GM23338 (cell line): ENCODE measurements around the gene TMSB15B. TPM values are rescaled to one million over a fixed set of nuclear protein-coding genes. Genes with fewer than 3 reads are reported as not detected.
"Not testable (repeated sequence)": the region's sequence is repeated elsewhere in the genome, so short reads cannot be mapped to it uniquely, and the experiment has no call there.

Experiments
- ATAC-seq: fragments of 200-7000 bp; cut with Tn5 transposase; 3 replicates; pipeline ENCODE4 v1.9.1; 2020
- DNase-seq: peaks from one replicate; pipeline ENCODE4 v3.0.0-alpha.2; 2015; ENCODE audit warnings: low spot score
- H2AFZ ChIP-seq: fragments of 200-600 bp; sonication (generic); 2 replicates; pipeline ENCODE4 v1.8.0; 2016; ENCODE audit warnings: antibody characterized with exemption, mild to moderate bottlenecking, moderate library complexity
- H3F3A ChIP-seq: fragments of 200-600 bp; sonication (generic); replicated peaks from 2 replicates; pipeline ENCODE4 v1.8.0; 2017; ENCODE audit warnings: antibody characterized with exemption, mixed run types, low read depth
- H3K27ac ChIP-seq: fragments of 200-600 bp; sonication (generic); 2 replicates; pipeline ENCODE4 v1.6.1; 2016; ENCODE audit warnings: low read depth
- H3K27me3 ChIP-seq: fragments of 200-600 bp; sonication (generic); 2 replicates; pipeline ENCODE4 v1.8.0; 2016; ENCODE audit warnings: mild to moderate bottlenecking, mixed run types, moderate library complexity; ENCODE audit not compliant: insufficient read depth
- H3K36me3 ChIP-seq: fragments of 200-600 bp; sonication (generic); 2 replicates; pipeline ENCODE4 v1.8.0; 2016; ENCODE audit warnings: mild to moderate bottlenecking; ENCODE audit not compliant: insufficient read depth
- H3K4me1 ChIP-seq: fragments of 200-600 bp; sonication (generic); 2 replicates; pipeline ENCODE4 v1.8.0; 2016; ENCODE audit warnings: mild to moderate bottlenecking, moderate library complexity; ENCODE audit not compliant: insufficient read depth
- H3K4me2 ChIP-seq: fragments of 200-600 bp; sonication (generic); 2 replicates; pipeline ENCODE4 v1.7.1; 2017; ENCODE audit warnings: mixed run types
- H3K4me3 ChIP-seq: fragments of 200-600 bp; sonication (generic); 2 replicates; pipeline ENCODE4 v1.6.1; 2016; ENCODE audit warnings: mixed run types
- H3K79me2 ChIP-seq: fragments of 200-600 bp; sonication (generic); replicated peaks from 2 replicates; pipeline ENCODE4 v1.8.0; 2017; ENCODE audit warnings: mild to moderate bottlenecking; ENCODE audit not compliant: insufficient read depth
- H3K9me2 ChIP-seq: fragments of 200-600 bp; sonication (generic); 2 replicates; pipeline ENCODE4 v1.8.0; 2017; ENCODE audit not compliant: insufficient read depth
- H4K20me1 ChIP-seq: fragments of 200-600 bp; sonication (generic); replicated peaks from 2 replicates; pipeline ENCODE4 v1.8.0; 2017; ENCODE audit warnings: mild to moderate bottlenecking; ENCODE audit not compliant: insufficient read depth
- H3K27ac Mint-ChIP-seq: 2 replicates; pipeline ENCODE4 v1.8.0; 2020; ENCODE audit warnings: inconsistent platforms, mild to moderate bottlenecking, moderate library complexity, mixed read lengths
- H3K27me3 Mint-ChIP-seq: 3 replicates; pipeline ENCODE4 v1.8.0; 2022; ENCODE audit warnings: low read depth, mild to moderate bottlenecking, moderate library complexity, mixed read lengths, inconsistent platforms; ENCODE audit not compliant: insufficient read depth, poor library complexity
- H3K36me3 Mint-ChIP-seq: 3 replicates; pipeline ENCODE4 v1.8.0; 2021; ENCODE audit warnings: low read depth, mild to moderate bottlenecking, inconsistent platforms, moderate library complexity, mixed read lengths
- H3K4me1 Mint-ChIP-seq: 3 replicates; pipeline ENCODE4 v1.8.0; 2020; ENCODE audit warnings: mild to moderate bottlenecking, inconsistent platforms, mixed read lengths
- H3K4me3 Mint-ChIP-seq: 3 replicates; pipeline ENCODE4 v1.8.0; 2021; ENCODE audit warnings: moderate library complexity, mild to moderate bottlenecking, inconsistent platforms, mixed read lengths
- H3K9me3 Mint-ChIP-seq: 3 replicates; pipeline ENCODE4 v1.8.0; 2020; ENCODE audit warnings: moderate library complexity, mild to moderate bottlenecking, inconsistent platforms, mixed read lengths
- JUNB ChIP-seq: IDR thresholded peaks from one replicate; pipeline ENCODE4 v1.6.1; 2016; ENCODE audit warnings: antibody characterized with exemption; ENCODE audit not compliant: unreplicated experiment
- STAT1 ChIP-seq: IDR thresholded peaks from one replicate; pipeline ENCODE4 v1.6.1; 2016; ENCODE audit warnings: antibody characterized with exemption; ENCODE audit not compliant: unreplicated experiment
- polyA plus RNA-seq: library from polyadenylated mRNA; unstranded; fragments of >200 nt; fragmentation: Nextera tagmentation; extraction: Ambion mirVana; gene quantifications from 2 replicates; pipeline ENCODE4 v1.2.1, GENCODE V29; 2016
- total RNA-seq: library from RNA; depleted of rRNA; stranded (reverse); fragments of >200 nt; shearing (Covaris generic); gene quantifications from 2 replicates; pipeline ENCODE4 v1.2.3, GENCODE V29; 2014
- TF ChIP-seq, protein P1 (sequence below), 2 experiments: fragments of 200-600 bp in 1 of 2; sonication (generic) in 1 of 2; conservative IDR thresholded peaks; 2 replicates each; pipeline versions ENCODE4 v1.5.1 to v1.6.1; 2016 to 2017; ENCODE audit warnings: antibody characterized with exemption in 2 of 2, low read depth in 2 of 2, mild to moderate bottlenecking in 2 of 2, moderate library complexity in 1 of 2
- TF ChIP-seq, protein P2 (sequence below): fragments of 250-450 bp; sonication (Bioruptor Pico); IDR thresholded peaks from 2 replicates; pipeline ENCODE4 v1.5.0; 2020; ENCODE audit warnings: mild to moderate bottlenecking, moderate library complexity

TMSB15B gene
- total and polyA plus RNA-seq, 2 experiments from 2014 or later = 14.3 to 35.3 TPM

DNA sequence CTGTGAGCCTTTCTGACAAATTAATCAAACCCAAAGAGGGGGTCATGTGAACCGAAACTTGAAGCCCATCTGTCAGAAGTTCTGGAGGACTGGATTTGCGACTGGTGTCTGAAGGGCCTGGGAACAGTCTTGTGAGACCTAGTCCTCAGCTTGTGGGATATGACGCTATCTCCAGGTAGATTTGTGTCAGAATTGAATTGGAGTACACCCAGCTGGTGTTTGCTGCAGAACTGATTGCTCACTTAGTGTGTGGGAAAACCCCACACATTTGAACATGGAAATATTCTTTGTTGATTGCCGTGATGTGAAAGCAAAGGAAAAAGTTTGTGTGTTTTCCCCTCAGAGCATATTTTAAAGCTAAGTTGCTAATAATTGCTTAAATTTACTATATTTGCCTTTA, 30.3 kb upstream of the TMSB15B start (continued):
- TF ChIP-seq, protein P1, sequence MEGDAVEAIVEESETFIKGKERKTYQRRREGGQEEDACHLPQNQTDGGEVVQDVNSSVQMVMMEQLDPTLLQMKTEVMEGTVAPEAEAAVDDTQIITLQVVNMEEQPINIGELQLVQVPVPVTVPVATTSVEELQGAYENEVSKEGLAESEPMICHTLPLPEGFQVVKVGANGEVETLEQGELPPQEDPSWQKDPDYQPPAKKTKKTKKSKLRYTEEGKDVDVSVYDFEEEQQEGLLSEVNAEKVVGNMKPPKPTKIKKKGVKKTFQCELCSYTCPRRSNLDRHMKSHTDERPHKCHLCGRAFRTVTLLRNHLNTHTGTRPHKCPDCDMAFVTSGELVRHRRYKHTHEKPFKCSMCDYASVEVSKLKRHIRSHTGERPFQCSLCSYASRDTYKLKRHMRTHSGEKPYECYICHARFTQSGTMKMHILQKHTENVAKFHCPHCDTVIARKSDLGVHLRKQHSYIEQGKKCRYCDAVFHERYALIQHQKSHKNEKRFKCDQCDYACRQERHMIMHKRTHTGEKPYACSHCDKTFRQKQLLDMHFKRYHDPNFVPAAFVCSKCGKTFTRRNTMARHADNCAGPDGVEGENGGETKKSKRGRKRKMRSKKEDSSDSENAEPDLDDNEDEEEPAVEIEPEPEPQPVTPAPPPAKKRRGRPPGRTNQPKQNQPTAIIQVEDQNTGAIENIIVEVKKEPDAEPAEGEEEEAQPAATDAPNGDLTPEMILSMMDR (conservative IDR thresholded peaks at IDR 0.05; ENCODE audit: low read depth in 2 of 2) = no peak
- TF ChIP-seq JUNB (no peak), STAT1 (no peak)
- TF ChIP-seq, protein P2, sequence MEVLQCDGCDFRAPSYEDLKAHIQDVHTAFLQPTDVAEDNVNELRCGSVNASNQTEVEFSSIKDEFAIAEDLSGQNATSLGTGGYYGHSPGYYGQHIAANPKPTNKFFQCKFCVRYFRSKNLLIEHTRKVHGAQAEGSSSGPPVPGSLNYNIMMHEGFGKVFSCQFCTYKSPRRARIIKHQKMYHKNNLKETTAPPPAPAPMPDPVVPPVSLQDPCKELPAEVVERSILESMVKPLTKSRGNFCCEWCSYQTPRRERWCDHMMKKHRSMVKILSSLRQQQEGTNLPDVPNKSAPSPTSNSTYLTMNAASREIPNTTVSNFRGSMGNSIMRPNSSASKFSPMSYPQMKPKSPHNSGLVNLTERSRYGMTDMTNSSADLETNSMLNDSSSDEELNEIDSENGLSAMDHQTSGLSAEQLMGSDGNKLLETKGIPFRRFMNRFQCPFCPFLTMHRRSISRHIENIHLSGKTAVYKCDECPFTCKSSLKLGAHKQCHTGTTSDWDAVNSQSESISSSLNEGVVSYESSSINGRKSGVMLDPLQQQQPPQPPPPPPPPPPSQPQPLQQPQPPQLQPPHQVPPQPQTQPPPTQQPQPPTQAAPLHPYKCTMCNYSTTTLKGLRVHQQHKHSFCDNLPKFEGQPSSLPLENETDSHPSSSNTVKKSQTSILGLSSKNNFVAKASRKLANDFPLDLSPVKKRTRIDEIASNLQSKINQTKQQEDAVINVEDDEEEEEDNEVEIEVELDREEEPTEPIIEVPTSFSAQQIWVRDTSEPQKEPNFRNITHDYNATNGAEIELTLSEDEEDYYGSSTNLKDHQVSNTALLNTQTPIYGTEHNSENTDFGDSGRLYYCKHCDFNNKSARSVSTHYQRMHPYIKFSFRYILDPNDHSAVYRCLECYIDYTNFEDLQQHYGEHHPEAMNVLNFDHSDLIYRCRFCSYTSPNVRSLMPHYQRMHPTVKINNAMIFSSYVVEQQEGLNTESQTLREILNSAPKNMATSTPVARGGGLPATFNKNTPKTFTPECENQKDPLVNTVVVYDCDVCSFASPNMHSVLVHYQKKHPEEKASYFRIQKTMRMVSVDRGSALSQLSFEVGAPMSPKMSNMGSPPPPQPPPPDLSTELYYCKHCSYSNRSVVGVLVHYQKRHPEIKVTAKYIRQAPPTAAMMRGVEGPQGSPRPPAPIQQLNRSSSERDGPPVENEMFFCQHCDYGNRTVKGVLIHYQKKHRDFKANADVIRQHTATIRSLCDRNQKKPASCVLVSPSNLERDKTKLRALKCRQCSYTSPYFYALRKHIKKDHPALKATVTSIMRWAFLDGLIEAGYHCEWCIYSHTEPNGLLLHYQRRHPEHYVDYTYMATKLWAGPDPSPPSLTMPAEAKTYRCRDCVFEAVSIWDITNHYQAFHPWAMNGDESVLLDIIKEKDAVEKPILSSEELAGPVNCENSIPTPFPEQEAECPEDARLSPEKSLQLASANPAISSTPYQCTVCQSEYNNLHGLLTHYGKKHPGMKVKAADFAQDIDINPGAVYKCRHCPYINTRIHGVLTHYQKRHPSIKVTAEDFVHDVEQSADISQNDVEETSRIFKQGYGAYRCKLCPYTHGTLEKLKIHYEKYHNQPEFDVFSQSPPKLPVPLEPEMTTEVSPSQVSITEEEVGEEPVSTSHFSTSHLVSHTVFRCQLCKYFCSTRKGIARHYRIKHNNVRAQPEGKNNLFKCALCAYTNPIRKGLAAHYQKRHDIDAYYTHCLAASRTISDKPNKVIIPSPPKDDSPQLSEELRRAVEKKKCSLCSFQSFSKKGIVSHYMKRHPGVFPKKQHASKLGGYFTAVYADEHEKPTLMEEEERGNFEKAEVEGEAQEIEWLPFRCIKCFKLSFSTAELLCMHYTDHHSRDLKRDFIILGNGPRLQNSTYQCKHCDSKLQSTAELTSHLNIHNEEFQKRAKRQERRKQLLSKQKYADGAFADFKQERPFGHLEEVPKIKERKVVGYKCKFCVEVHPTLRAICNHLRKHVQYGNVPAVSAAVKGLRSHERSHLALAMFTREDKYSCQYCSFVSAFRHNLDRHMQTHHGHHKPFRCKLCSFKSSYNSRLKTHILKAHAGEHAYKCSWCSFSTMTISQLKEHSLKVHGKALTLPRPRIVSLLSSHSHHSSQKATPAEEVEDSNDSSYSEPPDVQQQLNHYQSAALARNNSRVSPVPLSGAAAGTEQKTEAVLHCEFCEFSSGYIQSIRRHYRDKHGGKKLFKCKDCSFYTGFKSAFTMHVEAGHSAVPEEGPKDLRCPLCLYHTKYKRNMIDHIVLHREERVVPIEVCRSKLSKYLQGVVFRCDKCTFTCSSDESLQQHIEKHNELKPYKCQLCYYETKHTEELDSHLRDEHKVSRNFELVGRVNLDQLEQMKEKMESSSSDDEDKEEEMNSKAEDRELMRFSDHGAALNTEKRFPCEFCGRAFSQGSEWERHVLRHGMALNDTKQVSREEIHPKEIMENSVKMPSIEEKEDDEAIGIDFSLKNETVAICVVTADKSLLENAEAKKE (CRISPR knock-in tag) = no peak

DNA sequence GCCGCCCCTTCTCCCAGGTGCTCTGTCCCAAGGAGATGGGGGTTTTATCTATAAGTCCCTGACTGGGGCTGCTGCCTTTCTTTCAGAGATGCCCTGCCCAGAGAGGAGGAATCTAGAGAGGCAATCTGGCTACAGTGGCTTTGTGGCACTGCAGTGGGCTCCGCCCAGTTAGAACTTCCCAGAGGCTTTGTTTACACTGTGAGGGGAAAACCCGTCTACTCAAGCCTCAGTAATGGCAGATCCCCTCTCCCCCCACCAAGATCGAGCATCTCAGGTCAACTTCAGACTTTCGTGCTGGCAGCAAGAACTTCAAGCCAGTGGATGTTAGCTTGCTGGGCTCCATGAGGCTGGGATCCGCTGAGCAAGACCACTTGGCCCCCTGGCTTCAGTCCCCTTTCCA, 22.2 kb upstream of the TMSB15B start:
- H3K27ac Mint-ChIP-seq, H3K27me3 ChIP-seq, H3F3A ChIP-seq, H2AFZ ChIP-seq, H3K9me3 Mint-ChIP-seq, H3K79me2 ChIP-seq, DNase-seq, H4K20me1 ChIP-seq, H3K27ac ChIP-seq, H3K4me3 ChIP-seq, ATAC-seq, H3K9me2 ChIP-seq, H3K4me2 ChIP-seq, H3K36me3 ChIP-seq, H3K4me1 Mint-ChIP-seq, H3K36me3 Mint-ChIP-seq, H3K4me3 Mint-ChIP-seq, H3K27me3 Mint-ChIP-seq, H3K4me1 ChIP-seq: not testable (repeated sequence)
